ENCODE data around the gene TRAPPC3L. TPM values are rescaled to one million over a fixed set of nuclear protein-coding genes. Genes with fewer than 3 reads are reported as not detected.

Gene TRAPPC3L
- 0.13 and 0.22 TPM in 2 replicates for total RNA-seq

DNA sequence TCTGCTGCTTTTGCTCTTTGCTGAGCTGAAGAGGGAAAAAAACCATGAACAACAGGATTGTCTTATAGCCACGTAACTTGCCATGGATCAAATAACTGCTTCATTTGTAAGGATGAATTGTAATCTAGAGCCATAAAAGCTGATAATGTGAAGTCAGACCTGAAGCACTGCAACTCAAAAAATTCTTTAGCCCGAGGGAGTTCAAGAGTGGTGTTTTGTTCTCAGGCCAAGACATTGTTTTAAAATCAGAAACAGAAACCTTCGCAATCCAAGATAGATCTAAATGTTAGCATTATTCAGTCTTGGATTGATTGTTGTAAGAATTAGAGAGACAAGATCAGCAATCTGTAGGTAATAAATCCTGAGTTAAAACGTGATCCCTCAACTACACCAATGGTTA is at the start of gene TRAPPC3L:
Gene TRAPPC3L (minus strand): TSS at position 34 of the 400 bp plus-strand sequence. CDS start 170 bp downstream, outside the sequence.

DNA sequence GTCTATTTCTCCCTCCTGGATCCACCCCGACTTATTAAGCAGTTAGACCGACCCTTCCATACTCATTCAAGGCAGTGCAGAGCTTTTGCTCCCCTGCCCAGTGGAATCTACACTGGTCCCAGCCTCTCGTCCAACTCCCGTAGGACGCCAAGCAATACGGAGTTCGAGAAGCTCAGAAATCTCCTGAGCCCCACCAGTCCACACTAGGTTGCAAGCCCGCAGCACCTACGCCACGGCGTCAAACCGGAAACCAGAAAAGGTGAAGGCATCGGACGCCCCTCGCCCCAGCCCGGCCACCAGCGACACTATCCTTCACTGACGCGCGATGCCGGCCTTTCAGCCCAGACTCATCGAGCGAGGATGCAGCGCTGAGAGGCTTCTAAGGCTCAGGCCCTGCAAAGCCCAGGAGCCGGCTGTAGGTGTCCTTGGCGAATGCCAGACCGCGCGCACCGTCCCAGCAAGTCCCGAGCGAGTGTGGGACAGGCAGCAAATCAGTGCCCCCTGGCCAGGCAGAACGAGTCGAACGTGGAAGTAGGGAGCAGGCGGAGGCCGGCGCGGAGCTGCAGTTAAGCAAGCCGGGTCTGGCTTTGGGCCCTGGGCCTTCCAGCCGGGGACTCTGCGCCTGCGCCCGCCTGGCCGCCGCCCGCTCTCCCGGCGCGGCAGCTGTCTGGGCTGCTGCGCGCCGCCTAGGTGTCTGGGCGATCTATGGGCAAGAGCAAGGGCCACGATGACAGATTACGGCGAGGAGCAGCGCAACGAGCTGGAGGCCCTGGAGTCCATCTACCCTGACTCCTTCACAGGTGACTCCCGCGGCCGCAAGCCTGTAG is 25.6 kb upstream of the TRAPPC3L start, which contains the start of gene RWDD1:
Gene RWDD1 (plus strand): TSS at position 649 of the 827 bp plus-strand sequence. CDS start 79 bp downstream, at position 728.

DNA sequence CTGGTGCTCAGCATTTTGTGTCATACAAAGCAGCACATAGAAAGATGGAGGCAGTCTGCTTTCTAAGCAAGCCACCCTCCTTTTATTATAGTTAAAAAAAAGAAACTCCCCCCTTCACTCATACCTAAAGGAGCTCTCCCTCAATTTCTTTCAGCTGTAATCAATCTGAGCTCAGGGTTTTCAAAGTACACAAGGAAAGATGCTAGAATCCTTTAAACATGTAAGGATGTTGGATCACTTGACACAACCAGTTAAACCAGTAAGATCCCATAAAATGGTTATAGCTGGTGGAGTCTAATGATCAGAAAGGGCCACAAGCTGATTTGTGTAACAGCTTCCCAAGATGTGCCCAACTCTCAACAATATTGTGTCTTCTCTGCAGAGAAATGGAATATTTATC is 8.0 kb upstream of the TRAPPC3L start, which contains the start of gene CALHM4:
Gene CALHM4 (plus strand): TSS at position 301 of the 400 bp plus-strand sequence. CDS start 43 bp downstream, at position 344.

DNA sequence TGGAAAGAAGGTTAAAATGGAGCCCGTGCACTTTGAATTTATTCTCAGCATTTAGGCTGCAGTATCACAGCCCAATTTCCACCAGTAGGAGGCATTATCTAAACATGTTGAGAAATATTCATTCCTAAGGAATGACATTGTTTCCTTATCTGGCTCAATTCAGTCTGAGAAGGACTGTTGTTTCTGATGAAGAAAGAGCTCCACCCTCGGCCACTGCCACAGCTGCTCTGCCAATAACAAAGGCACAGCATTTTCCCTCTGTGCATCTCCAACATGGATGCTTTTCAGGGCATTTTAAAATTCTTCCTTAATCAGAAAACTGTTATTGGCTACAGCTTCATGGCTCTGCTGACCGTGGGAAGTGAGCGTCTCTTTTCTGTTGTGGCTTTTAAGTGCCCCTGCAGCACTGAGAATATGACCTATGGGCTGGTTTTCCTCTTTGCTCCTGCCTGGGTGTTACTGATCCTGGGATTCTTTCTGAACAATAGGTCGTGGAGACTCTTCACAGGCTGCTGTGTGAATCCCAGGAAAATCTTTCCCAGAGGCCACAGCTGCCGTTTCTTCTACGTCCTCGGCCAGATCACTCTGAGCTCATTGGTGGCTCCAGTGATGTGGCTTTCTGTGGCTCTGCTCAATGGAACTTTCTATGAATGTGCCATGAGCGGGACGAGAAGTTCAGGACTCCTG is 33.9 kb downstream of the TRAPPC3L start, which contains the start of gene CALHM5:
Gene CALHM5 (plus strand): TSS at position 216 of the 687 bp plus-strand sequence. CDS start 58 bp downstream, at position 274.

DNA sequence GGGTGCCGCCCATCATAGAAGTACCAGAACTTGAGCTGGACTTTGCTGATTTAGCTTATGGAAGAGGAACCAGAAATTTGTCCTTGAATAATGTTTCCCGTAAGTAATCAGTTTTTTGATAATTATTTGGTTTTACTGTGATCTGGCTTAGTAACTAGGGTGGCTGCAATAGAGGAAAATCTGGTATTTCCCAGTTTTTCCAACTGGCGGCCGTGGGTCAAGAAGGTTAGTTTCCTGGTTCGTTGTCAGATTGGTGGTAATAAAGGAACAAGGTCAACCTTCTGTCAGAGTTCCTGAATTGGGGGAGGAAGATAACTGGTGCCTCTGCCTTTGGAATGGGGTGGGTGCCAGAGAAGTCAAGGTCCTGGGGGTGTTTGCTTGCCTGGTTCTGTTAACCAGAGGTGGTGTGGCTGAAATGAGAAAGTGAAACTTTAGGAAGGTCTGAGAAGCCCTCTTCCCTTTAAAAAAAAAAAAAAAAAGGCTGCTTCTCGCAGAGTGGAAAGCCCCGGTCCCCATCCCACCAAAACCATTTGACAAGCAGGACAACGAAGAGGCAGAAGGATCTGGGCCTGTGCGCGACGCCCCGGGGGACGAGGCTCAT is 84.1 kb downstream of the TRAPPC3L start, which contains the start of gene CALHM6:
Gene CALHM6 (plus strand): TSS at position 45 of the 601 bp plus-strand sequence. CDS start 555 bp downstream, at position 600.

Other genes with a start within 250 kb of the TRAPPC3L start
- gene DSE, start 174.7 kb downstream of the TRAPPC3L start, total RNA-seq = 33.0 and 41.6 TPM in 2 replicates
- gene CALHM6, start 84.3 kb downstream of the TRAPPC3L start, total RNA-seq = 0.13 and 0.50 TPM in 2 replicates
- 7.7 and 9.3 TPM in 2 replicates for gene CALHM5, start 34.0 kb downstream of the TRAPPC3L start, total RNA-seq
- gene CALHM4, start 8.1 kb upstream of the TRAPPC3L start, total RNA-seq = 0.13 and 0.22 TPM in 2 replicates
- 51.9 and 54.1 TPM in 2 replicates for gene RWDD1, start 25.8 kb upstream of the TRAPPC3L start, total RNA-seq
- gene RSPH4A, start 70.8 kb upstream of the TRAPPC3L start, total RNA-seq = not detected in 2 replicates
- 15.1 and 18.2 TPM in 2 replicates for gene ZUP1, start 123.1 kb upstream of the TRAPPC3L start, total RNA-seq
- gene KPNA5, start 135.5 kb upstream of the TRAPPC3L start, total RNA-seq = 13.2 and 14.1 TPM in 2 replicates
- 0.13 and 0.36 TPM in 2 replicates for gene FAM162B, start 220.0 kb upstream of the TRAPPC3L start, total RNA-seq

Data from thoracic aorta endothelial cell (primary cell).